ENCODE results near the gene PER2. TPM values are rescaled to one million over a fixed set of nuclear protein-coding genes. Genes with fewer than 3 reads are reported as not detected.

The PER2 gene
- total RNA-seq, 2 donors from 2014 or later, result 11.5 to 15.0 TPM

- Mint-ChIP-seq H3K27ac (no peak overlapping the region), H3K9me3 (no peaks in the 10 kb centered on the region), H3K36me3 (no peaks in the 10 kb centered on the region)
- no peak for DNase-seq (ENCODE audit: low spot score in 2 of 2)
- no peak for ATAC-seq
Measured at GRCh38 chr2:238220274-238220891, 68.0 kb downstream of the PER2 start.

GRCh38 chr2:238216651-238217184 lies 71.7 kb downstream of the PER2 start:
- Mint-ChIP-seq H3K9me3 (peaks cover 0 to 7% of the 10 kb centered on the region in 2 donors), H3K36me3 (peaks cover 0 to 5% of the 10 kb centered on the region in 2 donors), H3K27ac (no peak overlapping the region)
- DNase-seq (ENCODE audit: low spot score in 2 of 2), result no peak
- no peak for ATAC-seq

GRCh38 chr2:238207006-238207405 lies 81.4 kb downstream of the PER2 start:
- H3K27ac Mint-ChIP-seq, result no peak overlapping the region
- peaks cover 0 to 7% of the 10 kb centered on the region in 2 donors for H3K36me3 Mint-ChIP-seq
- ATAC-seq (no peak), DNase-seq (ENCODE audit: low spot score in 2 of 2) (no peak)
- H3K9me3 Mint-ChIP-seq, result no peaks in the 10 kb centered on the region

- peak overlapping the region; percentile 75 to 87 for H3K27ac Mint-ChIP-seq
- H3K9me3 Mint-ChIP-seq, result no peaks in the 10 kb centered on the region
- peaks cover 0 to 7% of the 10 kb centered on the region in 2 donors for H3K36me3 Mint-ChIP-seq
- ATAC-seq (no peak), DNase-seq (ENCODE audit: low spot score in 2 of 2) (no peak)
Measured at GRCh38 chr2:238203973-238204683, 84.3 kb downstream of the PER2 start.

GRCh38 chr2:238203094-238203972 lies 85.1 kb downstream of the PER2 start, which contains the start of gene ILKAP:
TSS of gene ILKAP (minus strand) at chr2:238203695. CDS start at chr2:238203553, 142 bp downstream.
- DNase-seq (ENCODE audit: low spot score in 2 of 2) (peak; percentile 92 to 93), ATAC-seq (peak; percentile 99)
- no peaks in the 10 kb centered on the region for H3K9me3 Mint-ChIP-seq
- peak within 1 kb of the TSS; percentile 81 to 97 for H3K27ac Mint-ChIP-seq
- H3K36me3 Mint-ChIP-seq, result peaks cover 0 to 7% of the 10 kb centered on the region in 2 donors

GRCh38 chr2:238202326-238203093 lies 85.9 kb downstream of the PER2 start:
- peak overlapping the region; percentile 81 to 97 for H3K27ac Mint-ChIP-seq
- no peak for DNase-seq (ENCODE audit: low spot score in 2 of 2)

More at GRCh38 chr2:238202326-238203093, 85.9 kb downstream of the PER2 start:
- H3K36me3 Mint-ChIP-seq, result peaks cover 0 to 7% of the 10 kb centered on the region in 2 donors
- no peak for ATAC-seq
- H3K9me3 Mint-ChIP-seq, result no peaks in the 10 kb centered on the region

Other genes starting within 250 kb of the PER2 start
- 10 to 100 TPM; 58.0 to 75.2 TPM for gene SCLY, start 227.6 kb downstream of the PER2 start, total RNA-seq
- under 1 TPM; 0.18 to 0.43 TPM for gene ESPNL, start 188.3 kb downstream of the PER2 start, total RNA-seq
- gene KLHL30, start 149.9 kb downstream of the PER2 start, total RNA-seq, result not detected
- gene ERFE, start 129.6 kb downstream of the PER2 start, total RNA-seq, result under 1 TPM in 1 of 2 donors, not detected in 1; 0.60 TPM
- gene ILKAP, start 84.9 kb downstream of the PER2 start, total RNA-seq, result 10 to 100 TPM; 40.7 to 64.8 TPM
- gene HES6, start 48.6 kb downstream of the PER2 start, total RNA-seq, result 1 to 10 TPM; 4.7 to 5.1 TPM
- gene TRAF3IP1, start 31.9 kb upstream of the PER2 start, total RNA-seq, result 10 to 100 TPM in 1 of 2 donors, 1 to 10 TPM in 1; 1.0 to 11.7 TPM
- gene ASB1, start 138.3 kb upstream of the PER2 start, total RNA-seq, result 10 to 100 TPM; 33.9 to 42.0 TPM

Measured in activated naive CD4-positive, alpha-beta T cell treated with anti-CD3 and anti-CD28 coated beads, Interleukin-2, amount 50 U/mL, for 72 hours (primary cell).